Endothelial cell (in vitro differentiated cells): Measurements from ENCODE around the gene ZNF786. TPM values are rescaled to one million over a fixed set of nuclear protein-coding genes. Genes with fewer than 3 reads are reported as not detected.

ENCODE experiments used
- DNase-seq: peaks from one replicate; pipeline ENCODE4 v3.0.0; 2021; ENCODE audit warnings: low spot score
- H3K27ac Mint-ChIP-seq: one replicate; pipeline ENCODE4 v1.8.0; 2021; ENCODE audit warnings: mixed read lengths, inconsistent platforms; ENCODE audit not compliant: unreplicated experiment
- H3K27me3 Mint-ChIP-seq: one replicate; pipeline ENCODE4 v1.8.0; 2021; ENCODE audit warnings: mild to moderate bottlenecking, moderate library complexity, mixed read lengths, inconsistent platforms; ENCODE audit not compliant: unreplicated experiment
- H3K36me3 Mint-ChIP-seq: one replicate; pipeline ENCODE4 v1.8.0; 2021; ENCODE audit warnings: mild to moderate bottlenecking, low read depth, mixed read lengths, inconsistent platforms; ENCODE audit not compliant: unreplicated experiment
- H3K4me1 Mint-ChIP-seq: one replicate; pipeline ENCODE4 v1.8.0; 2021; ENCODE audit warnings: mild to moderate bottlenecking, mixed read lengths, inconsistent platforms; ENCODE audit not compliant: unreplicated experiment
- H3K4me3 Mint-ChIP-seq: one replicate; pipeline ENCODE4 v1.8.0; 2021; ENCODE audit warnings: mild to moderate bottlenecking, mixed read lengths, inconsistent platforms; ENCODE audit not compliant: unreplicated experiment
- H3K9me3 Mint-ChIP-seq: one replicate; pipeline ENCODE4 v1.8.0; 2021; ENCODE audit warnings: mixed read lengths, inconsistent platforms; ENCODE audit not compliant: unreplicated experiment
- CTCF ChIP-seq: fragments of 200-600 bp; sonication (generic); IDR thresholded peaks from one replicate; pipeline ENCODE4 v1.5.0; 2021; ENCODE audit warnings: antibody characterized with exemption; ENCODE audit not compliant: unreplicated experiment
- total RNA-seq: library from RNA; stranded (reverse); fragmentation: NEBNext Ultra II Directional; extraction: Animal tissue kit (Norgen Biotek cat#: 25700); gene quantifications from one replicate; pipeline ENCODE4 v1.2.1, GENCODE V29; 2021; ENCODE audit not compliant: unreplicated experiment

Gene ZNF786
- total RNA-seq, 1 donor from 2014 or later: 19.0 TPM

DNA sequence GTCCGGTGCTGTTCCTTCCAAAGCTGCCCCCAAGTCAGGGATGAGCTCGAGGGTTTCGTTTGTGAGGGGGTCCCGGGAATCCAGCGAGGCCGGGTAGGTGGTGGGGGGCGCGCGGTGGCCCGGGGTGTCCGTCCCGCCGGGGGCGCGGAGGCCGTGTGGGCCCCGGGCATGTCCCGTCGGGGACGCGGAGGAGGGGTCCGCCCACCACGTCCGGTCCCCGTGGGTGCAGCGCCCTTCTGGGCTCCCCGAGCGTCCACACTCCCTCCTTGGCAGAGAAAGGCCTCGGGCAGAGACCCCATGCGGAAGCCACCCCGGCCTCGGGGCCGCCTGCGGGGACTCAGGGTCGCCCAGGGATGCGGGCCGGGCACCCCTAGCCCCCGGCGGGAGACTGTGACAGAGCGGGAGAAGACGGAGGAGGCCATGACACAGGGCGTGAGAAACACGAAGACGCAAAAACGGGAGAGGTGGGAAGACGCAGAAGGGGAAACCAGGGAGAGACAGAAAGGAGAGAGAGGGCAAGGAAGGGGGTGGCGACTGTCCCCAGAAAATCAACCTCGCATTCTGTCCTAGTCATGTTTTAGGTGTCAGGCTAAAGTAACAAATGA is 36.2 kb upstream of the ZNF786 start:
- Mint-ChIP-seq H3K27me3 (peaks cover 20% of the 10 kb centered on the region), H3K9me3 (peaks cover 9% of the 10 kb centered on the region), H3K27ac (peak overlapping the region; percentile 100), H3K4me3 (peak overlapping the region; percentile 100), H3K4me1 (peaks cover 18% of the 10 kb centered on the region), H3K36me3 (peaks cover 33% of the 10 kb centered on the region)
- no peak for TF ChIP-seq CTCF
- peak; percentile 61 for DNase-seq

DNA sequence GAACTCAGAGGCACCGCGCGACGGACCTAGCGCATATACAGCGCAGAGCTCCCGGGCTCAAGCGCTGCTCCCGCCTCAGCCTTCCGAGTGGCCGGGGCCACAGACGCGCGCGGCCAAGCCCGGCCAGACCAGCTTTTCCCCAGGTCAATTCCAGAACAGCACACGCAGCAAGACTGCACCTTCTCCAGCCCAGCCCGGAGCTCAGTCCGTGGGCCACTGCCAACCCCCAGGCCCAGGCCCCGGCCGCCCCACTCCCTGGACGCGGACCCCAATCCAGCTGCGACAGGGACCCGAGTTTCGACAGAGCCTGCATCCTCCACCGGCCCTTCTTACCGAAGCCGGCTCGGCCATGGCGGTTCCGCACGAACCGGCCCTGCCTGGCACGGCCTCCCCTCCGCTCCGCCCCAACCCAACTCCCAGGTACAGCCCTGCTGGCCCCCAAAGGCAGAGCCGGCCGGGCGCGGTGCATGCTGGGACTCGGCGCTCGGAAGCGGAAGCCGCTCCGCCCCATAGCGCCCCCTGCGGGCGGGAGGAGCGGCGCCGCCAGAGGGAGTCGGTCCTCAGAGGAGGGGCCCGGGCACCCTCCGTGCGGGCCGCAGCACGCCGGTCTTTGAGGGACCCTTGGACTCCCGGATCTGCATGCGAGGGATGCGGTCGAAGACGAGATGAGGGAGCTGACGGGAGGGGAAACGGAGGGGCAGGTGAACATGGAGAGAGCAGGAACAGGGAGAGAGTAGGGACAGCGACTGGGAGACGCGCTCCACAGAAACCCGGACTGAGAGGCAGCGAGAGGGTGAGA is 35.5 kb upstream of the ZNF786 start, which contains the start of gene ZNF425:
TSS of gene ZNF425 (minus strand) at position 462 of the 799 bp plus-strand sequence. CDS start at position 351, 111 bp downstream.
- TF ChIP-seq CTCF: peak; percentile 98
- peak within 1 kb of the TSS; percentile 100 for H3K4me3 Mint-ChIP-seq
- H3K4me1 Mint-ChIP-seq: peaks cover 18% of the 10 kb centered on the region
- peaks cover 28% of the 10 kb centered on the region for H3K36me3 Mint-ChIP-seq
- peak; percentile 98 for DNase-seq
- peaks cover 20% of the 10 kb centered on the region for H3K27me3 Mint-ChIP-seq
- H3K27ac Mint-ChIP-seq: peak within 1 kb of the TSS; percentile 100
- peaks cover 7% of the 10 kb centered on the region for H3K9me3 Mint-ChIP-seq

GRCh38 chr7:149125189-149125862 is 34.8 kb upstream of the ZNF786 start:
- no peak for TF ChIP-seq CTCF
- Mint-ChIP-seq H3K4me3 (peak overlapping the region; percentile 100), H3K36me3 (peaks cover 21% of the 10 kb centered on the region), H3K27me3 (peaks cover 20% of the 10 kb centered on the region), H3K27ac (peak overlapping the region; percentile 45), H3K9me3 (no peaks in the 10 kb centered on the region), H3K4me1 (peaks cover 18% of the 10 kb centered on the region)
- no peak for DNase-seq

- H3K4me1 Mint-ChIP-seq: no peaks in the 10 kb centered on the region
- H3K27ac Mint-ChIP-seq: no peak overlapping the region
- TF ChIP-seq CTCF: no peak
- no peak overlapping the region for H3K4me3 Mint-ChIP-seq
- peaks cover 4% of the 10 kb centered on the region for H3K36me3 Mint-ChIP-seq
- H3K9me3 Mint-ChIP-seq: no peaks in the 10 kb centered on the region
- no peaks in the 10 kb centered on the region for H3K27me3 Mint-ChIP-seq
- no peak for DNase-seq
These were observed 19.5 kb upstream of the ZNF786 start for GRCh38 chr7:149109969-149110368.
